AG09319 (cell line): ENCODE measurements around the gene IGSF9B.

ENCODE experiments used
- DNase-seq: peaks from one replicate; pipeline ENCODE4 v3.0.0-alpha.2; 2010; ENCODE audit warnings: low read depth; ENCODE audit errors: extremely low read depth
- TF ChIP-seq, protein P1 (sequence below): IDR thresholded peaks from 2 replicates; pipeline ENCODE4 v1.5.1; 2011; ENCODE audit warnings: low read depth, mild to moderate bottlenecking, inconsistent platforms, low read length, moderate library complexity

Gene IGSF9B

DNA sequence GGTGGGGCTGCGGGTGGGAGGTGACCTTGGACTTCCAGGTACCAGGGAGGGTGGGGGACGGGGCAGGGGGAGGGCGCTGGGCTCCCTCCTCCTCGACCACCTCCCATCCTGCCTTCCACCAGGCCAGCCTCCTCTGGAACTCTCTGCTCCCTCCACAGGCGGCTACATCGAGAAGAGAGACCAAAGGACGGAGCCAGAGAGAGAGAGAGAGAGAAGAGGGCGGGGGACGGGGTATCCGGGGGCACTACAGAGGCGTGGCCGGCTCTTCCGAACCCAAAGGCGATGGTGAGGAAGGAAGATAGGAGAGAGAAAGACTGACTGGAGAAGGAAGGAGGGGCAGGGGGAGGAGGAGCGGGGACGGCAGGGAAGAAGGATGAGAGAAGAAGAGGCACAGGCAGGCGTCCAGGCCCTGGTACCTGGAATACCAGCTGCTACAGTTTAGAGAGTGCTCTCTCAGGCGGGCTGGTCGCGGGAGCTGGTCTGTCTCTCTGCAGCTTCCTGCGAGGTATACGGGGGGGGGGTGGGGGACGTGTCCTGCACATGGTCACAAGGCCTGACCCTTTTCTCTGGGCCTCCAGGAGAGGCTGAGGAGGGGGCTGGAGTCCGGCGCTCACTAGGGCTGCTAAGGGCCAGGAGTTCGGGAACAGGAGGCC lies 38.0 kb downstream of the IGSF9B start:
- no peak for DNase-seq
- TF ChIP-seq, protein P1, sequence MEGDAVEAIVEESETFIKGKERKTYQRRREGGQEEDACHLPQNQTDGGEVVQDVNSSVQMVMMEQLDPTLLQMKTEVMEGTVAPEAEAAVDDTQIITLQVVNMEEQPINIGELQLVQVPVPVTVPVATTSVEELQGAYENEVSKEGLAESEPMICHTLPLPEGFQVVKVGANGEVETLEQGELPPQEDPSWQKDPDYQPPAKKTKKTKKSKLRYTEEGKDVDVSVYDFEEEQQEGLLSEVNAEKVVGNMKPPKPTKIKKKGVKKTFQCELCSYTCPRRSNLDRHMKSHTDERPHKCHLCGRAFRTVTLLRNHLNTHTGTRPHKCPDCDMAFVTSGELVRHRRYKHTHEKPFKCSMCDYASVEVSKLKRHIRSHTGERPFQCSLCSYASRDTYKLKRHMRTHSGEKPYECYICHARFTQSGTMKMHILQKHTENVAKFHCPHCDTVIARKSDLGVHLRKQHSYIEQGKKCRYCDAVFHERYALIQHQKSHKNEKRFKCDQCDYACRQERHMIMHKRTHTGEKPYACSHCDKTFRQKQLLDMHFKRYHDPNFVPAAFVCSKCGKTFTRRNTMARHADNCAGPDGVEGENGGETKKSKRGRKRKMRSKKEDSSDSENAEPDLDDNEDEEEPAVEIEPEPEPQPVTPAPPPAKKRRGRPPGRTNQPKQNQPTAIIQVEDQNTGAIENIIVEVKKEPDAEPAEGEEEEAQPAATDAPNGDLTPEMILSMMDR: no peak

- TF ChIP-seq, protein P1: no peak
- no peak for DNase-seq
These were observed 38.7 kb downstream of the IGSF9B start for GRCh38 chr11:133917921-133918607.

GRCh38 chr11:133916784-133917440 lies 39.9 kb downstream of the IGSF9B start:
- no peak for DNase-seq
- TF ChIP-seq, protein P1: no peak

DNA sequence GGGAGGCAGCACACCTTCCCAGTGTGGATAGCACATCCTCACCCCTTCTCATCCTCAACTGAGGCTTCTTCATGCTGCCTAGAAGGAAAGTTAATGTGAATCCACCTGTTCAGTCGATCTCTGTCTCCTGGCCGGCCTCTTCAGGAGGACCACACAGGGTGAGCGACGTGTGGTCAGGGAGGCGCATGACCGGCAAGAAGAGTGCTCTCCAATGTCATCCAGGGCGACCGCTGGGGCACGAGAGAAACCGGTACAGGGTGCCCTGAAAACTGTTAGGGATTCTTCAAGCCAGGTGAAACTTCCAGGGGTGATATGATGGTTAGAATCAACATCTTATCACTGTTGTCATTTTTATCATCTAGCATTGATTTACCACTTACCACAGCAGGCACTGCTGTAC lies 43.0 kb downstream of the IGSF9B start:
- no peak for DNase-seq
- TF ChIP-seq, protein P1: no peak

DNA sequence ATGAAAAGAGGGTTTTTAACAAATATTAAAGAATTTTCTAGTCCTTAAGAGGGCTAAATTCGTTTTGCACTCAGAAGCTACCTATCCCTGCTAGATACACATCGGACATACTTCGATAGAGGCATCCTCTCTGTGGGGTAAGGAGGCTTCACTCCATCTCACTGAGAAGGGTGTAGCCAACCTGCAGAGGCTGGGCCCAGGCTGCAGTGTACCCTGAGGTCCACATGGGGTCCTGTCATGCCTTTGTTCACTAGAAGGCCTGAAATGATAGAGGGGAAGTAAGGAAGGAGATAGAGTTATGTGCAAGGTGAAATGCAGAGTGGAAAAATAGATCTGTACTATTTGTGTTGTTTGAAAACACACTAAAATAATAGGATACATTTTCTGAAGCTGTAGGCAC lies 45.6 kb downstream of the IGSF9B start:
- TF ChIP-seq, protein P1: no peak
- DNase-seq: no peak

GRCh38 chr11:133910101-133910500 lies 46.7 kb downstream of the IGSF9B start:
- TF ChIP-seq, protein P1: no peak
- no peak for DNase-seq

DNA sequence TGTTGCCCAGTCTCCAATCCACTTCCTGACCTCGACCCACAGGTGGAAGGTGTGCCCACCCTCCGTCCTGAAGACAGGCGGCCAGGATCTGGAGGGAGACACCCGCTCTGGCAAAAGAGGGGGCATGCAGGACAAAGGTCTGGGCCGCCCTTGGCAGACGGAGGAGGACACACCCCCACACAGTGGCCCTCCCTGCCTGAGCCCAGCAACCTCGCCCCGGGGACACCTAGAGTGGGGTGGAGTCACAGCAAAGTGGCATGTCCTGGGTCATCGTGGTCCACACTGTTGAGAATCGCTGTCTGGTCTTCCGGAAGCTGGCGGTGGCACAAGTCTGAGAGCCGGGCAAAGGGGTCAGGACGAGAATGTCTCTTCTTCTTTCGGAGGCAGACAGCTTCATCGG lies 47.9 kb downstream of the IGSF9B start:
- TF ChIP-seq, protein P1: no peak
- DNase-seq: no peak
